AG04449 (cell line): ENCODE results near the gene CACNA2D3.

Source experiments
- CTCF ChIA-PET: fragments of 350-600 bp; formaldehyde crosslinking; extraction: SDS; loops from one replicate; lab custom pipeline; 2021; ENCODE audit warnings: antibody characterized with exemption; lab: Yijun Ruan, JAX
- POLR2A ChIA-PET: fragments of 400-600, 350-600 bp; formaldehyde crosslinking; extraction: SDS; loops from one replicate; lab custom pipeline; 2020; ENCODE audit warnings: antibody characterized with exemption, inconsistent platforms; lab: Yijun Ruan, JAX
- DNase-seq: peaks from one replicate; pipeline ENCODE4 v3.0.0-alpha.2; 2010; ENCODE audit warnings: low read depth, low spot score
- H3K4me3 ChIP-seq: 2 replicates; pipeline ENCODE4 v1.5.1; 2011; ENCODE audit warnings: low read depth, mild to moderate bottlenecking, control low read depth, low read length
- CTCF ChIP-seq: IDR thresholded peaks from one replicate; pipeline ENCODE4 v1.5.1; 2011; ENCODE audit warnings: mild to moderate bottlenecking, moderate library complexity, low read length, control low read depth, inconsistent platforms; ENCODE audit not compliant: insufficient read depth; ENCODE audit errors: missing control alignments

The CACNA2D3 gene

GRCh38 chr3:54983266-54984099 is 861.1 kb downstream of the CACNA2D3 start:
- ChIA-PET POLR2A (no interaction called here), CTCF (interaction anchor here (1.0 to 1.9 kb wide), 4 partner anchors 16 to 101 kb away, joined by 3 to 4 read pairs (median 4); no protein-coding TSS in a partner anchor)
- DNase-seq = no peak
- H3K4me3 ChIP-seq = no peak overlapping the region
- no peak for TF ChIP-seq CTCF

- DNase-seq = no peak
- no peak overlapping the region for H3K4me3 ChIP-seq
- no peak for TF ChIP-seq CTCF
- POLR2A ChIA-PET = no interaction called here
- CTCF ChIA-PET = no interaction called here
Measured at GRCh38 chr3:54985856-54986255, 863.5 kb downstream of the CACNA2D3 start.

- TF ChIP-seq CTCF = no peak
- ChIA-PET CTCF (no interaction called here), POLR2A (no interaction called here)
- no peak for DNase-seq
- no peak overlapping the region for H3K4me3 ChIP-seq
Measured at GRCh38 chr3:54986294-54986693, 863.9 kb downstream of the CACNA2D3 start.

- POLR2A ChIA-PET = no interaction called here
- CTCF ChIA-PET = interaction anchor here (1.4 to 1.7 kb wide), 4 partner anchors 9 to 20 kb away, joined by 3 to 5 read pairs (median 4); no protein-coding TSS in a partner anchor
- no peak for TF ChIP-seq CTCF
- H3K4me3 ChIP-seq = no peak overlapping the region
- DNase-seq = no peak
Measured at GRCh38 chr3:54987719-54988118, 865.4 kb downstream of the CACNA2D3 start.

- TF ChIP-seq CTCF = no peak
- no peak overlapping the region for H3K4me3 ChIP-seq
- DNase-seq = no peak
- POLR2A ChIA-PET = interaction anchor here (0.6 to 0.7 kb wide), 2 partner anchors 30 to 478 kb away, joined by 3 read pairs; no protein-coding TSS in a partner anchor
- CTCF ChIA-PET = interaction anchor here (0.7 to 1.7 kb wide), 8 partner anchors 9 to 65 kb away, joined by 3 to 5 read pairs (median 4); no protein-coding TSS in a partner anchor
Measured at GRCh38 chr3:54988302-54988837, 866.0 kb downstream of the CACNA2D3 start.
